ENCODE data around the gene STAG1. TPM values are rescaled to one million over a fixed set of nuclear protein-coding genes. Genes with fewer than 3 reads are reported as not detected.
A peak's percentile ranks its signal among the peaks of the same experiment; 100 is the strongest.

The STAG1 gene
- polyA plus RNA-seq, 6 donors from 2014 or later: 14.0 to 27.7 (median 25.1) TPM

DNA sequence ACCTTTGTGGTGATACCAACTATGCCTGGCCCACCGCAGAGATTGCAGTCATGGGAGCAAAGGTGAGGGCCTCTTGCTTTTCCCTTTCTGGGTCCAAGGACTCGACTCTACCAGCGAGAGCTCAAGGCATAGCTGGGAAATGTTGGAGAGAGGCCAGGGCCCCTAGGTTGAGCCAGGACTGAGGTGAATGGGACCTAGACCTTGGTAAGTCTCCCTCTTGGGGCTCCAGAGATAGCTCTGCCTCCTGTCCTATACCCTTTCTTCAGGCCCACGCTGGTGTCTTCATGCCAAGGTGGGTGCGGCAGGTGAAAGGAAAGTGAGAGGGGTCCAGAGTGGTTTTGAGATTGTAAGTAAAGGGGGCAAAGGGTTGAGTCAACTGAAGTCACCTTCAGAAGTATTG, 424.5 kb downstream of the STAG1 start:
- Mint-ChIP-seq H3K9me3 (peaks cover 5 to 20% (median 19%) of the 10 kb centered on the region in 7 donors), H3K4me3 (no peak overlapping the region), H3K27ac (peak overlapping the region in 1 of 6 donors; percentile 22), H3K27me3 (no peaks in the 10 kb centered on the region), H3K36me3 (peaks cover 40 to 41% of the 10 kb centered on the region in 2 donors), H3K4me1 (no peaks in the 10 kb centered on the region)
- no peak for DNase-seq
- ATAC-seq (ENCODE audit: low read depth in 2 of 2): no peak

DNA sequence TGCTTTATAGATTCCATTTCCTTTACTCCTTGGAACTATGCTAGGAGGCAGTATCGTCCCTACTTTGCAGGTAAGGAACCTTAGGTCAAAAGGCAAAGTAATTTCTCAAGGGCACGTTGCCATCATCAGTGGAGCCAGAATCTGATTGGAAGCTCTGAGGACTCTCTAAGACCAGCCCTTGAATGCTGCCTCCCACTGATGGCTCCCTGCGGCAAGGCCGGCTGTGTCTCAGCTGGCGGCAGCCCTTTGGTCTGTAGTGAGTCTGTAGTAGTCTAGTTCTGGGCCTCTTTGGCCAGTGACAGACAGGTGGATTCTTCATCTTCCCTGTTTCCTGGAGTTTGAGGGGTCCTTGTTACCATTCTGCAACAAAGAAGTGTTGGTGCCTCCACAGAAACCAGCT, 425.9 kb downstream of the STAG1 start:
- Mint-ChIP-seq H3K9me3 (peaks cover 7 to 33% (median 32%) of the 10 kb centered on the region in 7 donors), H3K4me3 (no peak overlapping the region), H3K4me1 (no peaks in the 10 kb centered on the region), H3K27me3 (no peaks in the 10 kb centered on the region), H3K36me3 (peaks cover 52 to 53% of the 10 kb centered on the region in 2 donors), H3K27ac (no peak overlapping the region)
- ATAC-seq (ENCODE audit: low read depth in 2 of 2) (no peak), DNase-seq (no peak)

DNA sequence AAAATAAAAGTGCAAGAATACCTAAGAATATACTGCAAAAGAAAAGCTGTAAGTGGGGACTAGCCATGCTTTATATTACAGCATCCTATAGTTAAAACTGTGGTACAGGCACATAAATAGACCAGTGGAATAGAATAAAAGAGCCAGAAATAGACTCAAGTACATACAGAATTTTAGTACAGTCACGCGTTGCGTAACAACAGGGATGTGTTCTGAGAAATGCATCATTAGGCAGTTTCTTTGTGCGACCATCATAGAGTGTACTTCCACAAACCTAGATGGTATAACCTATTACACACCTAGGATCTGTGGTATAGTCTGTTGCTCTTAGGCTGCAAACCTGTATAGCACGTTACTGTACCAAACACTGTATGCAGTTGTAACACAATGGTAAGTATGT, 440.2 kb downstream of the STAG1 start:
- ATAC-seq (ENCODE audit: low read depth in 2 of 2) (no peak), DNase-seq (no peak)
- Mint-ChIP-seq H3K4me3 (no peak overlapping the region), H3K27ac (no peak overlapping the region), H3K36me3 (peaks cover 6 to 16% of the 10 kb centered on the region in 2 donors), H3K4me1 (no peaks in the 10 kb centered on the region), H3K27me3 (no peaks in the 10 kb centered on the region), H3K9me3 (peaks cover 0 to 1% (median 0%) of the 10 kb centered on the region in 7 donors)

DNA sequence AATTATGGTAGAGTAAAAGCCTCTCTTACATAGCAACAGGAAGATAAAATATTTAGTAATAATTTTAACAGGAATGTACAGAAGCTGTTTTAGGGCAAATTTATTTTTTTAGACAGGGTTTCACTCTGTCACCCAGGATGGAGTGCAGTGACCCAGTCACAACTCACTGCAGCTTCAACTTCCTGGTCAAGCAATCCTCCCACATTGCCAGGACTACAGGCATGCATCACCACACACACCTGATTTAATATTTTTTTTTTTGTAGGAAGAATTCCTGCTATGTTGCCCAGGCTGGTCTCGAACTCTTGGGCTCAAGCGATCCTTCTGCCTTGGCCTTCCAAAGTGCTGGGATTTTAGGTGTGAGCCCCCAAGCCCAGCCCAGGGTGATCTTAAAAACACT, 440.9 kb downstream of the STAG1 start:
- no peak overlapping the region for H3K4me3 Mint-ChIP-seq
- peaks cover 0 to 6% (median 0%) of the 10 kb centered on the region in 7 donors for H3K9me3 Mint-ChIP-seq
- ATAC-seq (ENCODE audit: low read depth in 2 of 2) (no peak), DNase-seq (no peak)
- H3K36me3 Mint-ChIP-seq: peaks cover 10 to 15% of the 10 kb centered on the region in 2 donors
- no peaks in the 10 kb centered on the region for H3K27me3 Mint-ChIP-seq
- H3K4me1 Mint-ChIP-seq: no peaks in the 10 kb centered on the region
- no peak overlapping the region for H3K27ac Mint-ChIP-seq

DNA sequence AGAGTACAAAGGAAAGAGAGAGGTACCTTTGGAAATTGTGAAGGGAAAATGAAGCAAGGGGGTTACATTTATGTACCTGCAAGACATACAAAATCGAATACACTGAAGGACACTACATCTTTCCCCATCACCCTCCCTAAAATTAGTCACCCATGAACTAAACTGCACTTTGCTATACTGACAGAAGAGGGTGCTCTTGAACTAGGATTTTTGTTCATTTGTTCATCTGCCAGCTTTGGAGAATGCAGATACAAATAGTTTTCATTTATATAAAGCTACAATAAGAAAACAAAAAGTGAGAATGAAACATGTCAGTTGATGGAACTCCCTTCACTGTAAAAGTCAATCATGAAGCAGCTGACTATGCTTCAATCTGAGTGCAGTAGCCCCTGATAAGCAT, 446.3 kb downstream of the STAG1 start:
- DNase-seq (no peak), ATAC-seq (ENCODE audit: low read depth in 2 of 2) (no peak)
- Mint-ChIP-seq H3K27me3 (no peaks in the 10 kb centered on the region), H3K27ac (no peak overlapping the region), H3K4me3 (no peak overlapping the region), H3K4me1 (no peaks in the 10 kb centered on the region), H3K36me3 (peaks cover 24 to 27% of the 10 kb centered on the region in 2 donors), H3K9me3 (peaks cover 0 to 10% (median 0%) of the 10 kb centered on the region in 7 donors)

DNA sequence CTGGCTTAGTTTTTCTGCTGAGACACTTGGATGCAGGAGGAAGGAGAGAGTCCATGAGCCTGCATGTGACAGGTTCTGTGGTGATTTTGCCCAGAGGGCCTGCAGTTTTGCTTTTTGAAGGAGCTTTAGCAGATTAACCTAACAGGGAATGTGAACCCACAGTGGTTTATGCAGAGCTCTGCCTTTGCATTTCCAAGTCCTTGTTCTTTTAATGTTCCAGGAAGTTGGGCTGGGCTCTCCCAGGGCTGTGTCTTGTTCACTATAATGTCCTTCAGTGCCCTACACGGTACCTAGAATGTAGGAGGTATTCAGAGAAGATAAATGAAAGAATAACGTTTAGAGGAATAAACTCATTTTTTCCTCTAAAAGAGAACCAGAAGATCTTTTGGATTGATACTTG, 451.7 kb downstream of the STAG1 start:
- ATAC-seq (ENCODE audit: low read depth in 2 of 2): no peak
- Mint-ChIP-seq H3K36me3 (peaks cover 22 to 23% of the 10 kb centered on the region in 2 donors), H3K27me3 (no peaks in the 10 kb centered on the region), H3K27ac (no peak overlapping the region), H3K4me3 (no peak overlapping the region), H3K9me3 (no peaks in the 10 kb centered on the region), H3K4me1 (no peaks in the 10 kb centered on the region)
- no peak for DNase-seq

DNA sequence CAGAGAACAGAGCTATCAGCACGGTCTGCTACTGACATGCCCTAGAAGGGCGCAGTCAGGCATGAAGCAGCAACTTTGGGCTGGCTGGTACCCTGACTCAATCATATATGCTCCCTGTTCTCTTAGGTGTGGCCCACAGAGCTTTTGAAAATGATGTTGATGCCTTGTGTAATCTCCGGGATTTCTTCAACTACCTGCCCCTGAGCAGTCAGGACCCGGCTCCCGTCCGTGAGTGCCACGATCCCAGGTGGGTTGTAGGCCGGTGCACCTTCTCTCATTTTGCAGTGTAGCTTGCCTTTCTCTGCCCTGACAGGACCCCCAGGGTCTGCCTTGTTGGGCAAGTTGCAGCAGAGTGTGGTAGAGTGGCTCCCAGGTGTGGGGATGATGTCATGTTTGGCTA, 454.4 kb downstream of the STAG1 start:
- Mint-ChIP-seq H3K4me1 (no peaks in the 10 kb centered on the region), H3K27ac (peak overlapping the region in 1 of 6 donors; percentile 58), H3K36me3 (peaks cover 29% of the 10 kb centered on the region in 2 donors), H3K9me3 (no peaks in the 10 kb centered on the region), H3K27me3 (no peaks in the 10 kb centered on the region), H3K4me3 (no peak overlapping the region)
- ATAC-seq (ENCODE audit: low read depth in 2 of 2) (no peak), DNase-seq (no peak)

DNA sequence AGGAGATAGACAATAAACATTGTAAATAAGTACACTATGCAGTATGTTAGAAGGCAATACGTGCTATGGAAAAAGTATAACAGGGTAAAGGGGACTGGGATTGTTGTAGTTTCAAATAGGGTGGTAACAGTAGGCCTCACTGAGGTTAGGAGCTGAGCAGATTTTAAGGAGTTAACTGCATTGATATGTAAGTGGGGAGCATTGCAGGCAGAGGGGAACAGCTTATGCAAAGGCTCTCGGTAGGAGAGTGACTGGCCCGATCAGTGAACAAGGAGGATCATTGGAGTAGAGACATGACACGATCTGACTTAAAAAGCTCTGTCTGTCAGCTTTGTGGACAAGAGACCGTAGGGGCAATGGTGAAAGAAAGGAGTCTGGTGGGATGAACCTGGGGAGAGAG, 455.2 kb downstream of the STAG1 start:
- Mint-ChIP-seq H3K9me3 (no peaks in the 10 kb centered on the region), H3K36me3 (peaks cover 28 to 29% of the 10 kb centered on the region in 2 donors), H3K27ac (no peak overlapping the region), H3K4me1 (no peaks in the 10 kb centered on the region), H3K4me3 (no peak overlapping the region), H3K27me3 (no peaks in the 10 kb centered on the region)
- DNase-seq (no peak), ATAC-seq (ENCODE audit: low read depth in 2 of 2) (no peak)

DNA sequence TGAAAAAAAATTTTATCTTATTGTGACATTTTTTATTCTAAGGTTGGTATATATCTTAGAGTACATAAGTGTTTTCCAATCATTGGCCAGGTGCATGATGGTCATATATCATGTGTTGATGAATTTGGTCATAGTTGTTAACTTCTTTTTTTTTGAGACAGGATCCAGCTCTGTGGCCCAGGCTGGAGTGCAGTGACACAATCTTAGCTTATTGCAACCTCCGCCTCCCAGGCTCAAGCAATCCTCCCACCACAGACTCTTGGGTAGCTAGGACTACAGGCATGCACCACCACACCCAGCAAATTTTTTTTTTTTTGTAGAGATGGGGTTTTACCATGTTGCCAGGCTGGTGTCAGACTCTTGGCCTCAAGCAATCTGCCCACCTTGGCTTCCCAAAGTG, 458.0 kb downstream of the STAG1 start:
- Mint-ChIP-seq H3K27ac (no peak overlapping the region), H3K4me1 (peaks cover 3 to 11% (median 4%) of the 10 kb centered on the region in 3 donors), H3K27me3 (no peaks in the 10 kb centered on the region), H3K4me3 (no peak overlapping the region), H3K9me3 (no peaks in the 10 kb centered on the region), H3K36me3 (peaks cover 33 to 34% of the 10 kb centered on the region in 2 donors)
- DNase-seq (no peak), ATAC-seq (ENCODE audit: low read depth in 2 of 2) (no peak)

DNA sequence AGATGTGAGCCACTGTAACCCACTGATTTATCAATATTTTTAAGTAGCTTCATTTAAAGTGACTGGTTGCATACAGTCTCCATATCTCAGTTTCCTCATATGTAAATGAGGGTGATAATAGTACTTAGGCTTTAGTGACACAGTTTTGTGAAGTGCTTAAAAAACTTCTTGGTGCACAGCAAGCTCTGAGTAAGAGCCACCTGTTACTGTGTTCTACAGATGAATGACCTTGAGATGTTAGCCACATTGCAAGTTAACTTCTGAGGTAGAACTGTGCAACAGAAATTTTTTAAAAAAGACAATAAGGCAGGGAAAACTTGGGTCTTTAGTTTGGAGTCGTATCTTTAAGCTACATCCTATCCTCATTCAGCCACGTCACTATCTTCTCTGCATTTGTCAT, 458.9 kb downstream of the STAG1 start:
- H3K27ac Mint-ChIP-seq: no peak overlapping the region
- H3K36me3 Mint-ChIP-seq: peaks cover 33 to 34% of the 10 kb centered on the region in 2 donors

DNA sequence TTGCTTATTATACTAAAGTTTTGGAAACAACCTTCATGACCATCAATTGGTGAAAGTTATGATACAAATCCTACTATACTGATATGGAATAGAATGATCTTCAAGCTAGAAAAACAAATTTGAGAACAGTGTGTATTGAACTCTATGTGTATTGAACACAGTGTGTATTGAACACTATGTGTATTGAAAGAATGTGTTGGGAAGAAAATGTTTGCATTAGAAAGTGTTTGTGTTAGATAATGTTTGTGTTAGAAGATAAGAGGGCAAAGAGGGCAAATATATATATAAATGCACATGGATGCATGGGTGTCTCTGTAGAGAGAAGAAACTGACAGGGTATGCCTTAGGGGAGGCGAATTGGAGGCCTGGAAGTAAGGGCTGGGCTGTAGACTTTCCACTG, 459.7 kb downstream of the STAG1 start:
- DNase-seq (no peak), ATAC-seq (ENCODE audit: low read depth in 2 of 2) (no peak)
- peak overlapping the region in 2 of 6 donors; percentile 1 for H3K27ac Mint-ChIP-seq
- H3K36me3 Mint-ChIP-seq: peaks cover 33 to 36% of the 10 kb centered on the region in 2 donors
- H3K4me3 Mint-ChIP-seq: no peak overlapping the region
- H3K9me3 Mint-ChIP-seq: no peaks in the 10 kb centered on the region
- no peaks in the 10 kb centered on the region for H3K27me3 Mint-ChIP-seq
- peaks cover 3 to 11% (median 7%) of the 10 kb centered on the region in 3 donors for H3K4me1 Mint-ChIP-seq

More for the DNA sequence above, 458.9 kb downstream of the STAG1 start:
- ATAC-seq (ENCODE audit: low read depth in 2 of 2) (no peak), DNase-seq (no peak)
- Mint-ChIP-seq H3K27me3 (no peaks in the 10 kb centered on the region), H3K9me3 (no peaks in the 10 kb centered on the region), H3K4me3 (no peak overlapping the region), H3K4me1 (peaks cover 3 to 11% (median 4%) of the 10 kb centered on the region in 3 donors)

DNA sequence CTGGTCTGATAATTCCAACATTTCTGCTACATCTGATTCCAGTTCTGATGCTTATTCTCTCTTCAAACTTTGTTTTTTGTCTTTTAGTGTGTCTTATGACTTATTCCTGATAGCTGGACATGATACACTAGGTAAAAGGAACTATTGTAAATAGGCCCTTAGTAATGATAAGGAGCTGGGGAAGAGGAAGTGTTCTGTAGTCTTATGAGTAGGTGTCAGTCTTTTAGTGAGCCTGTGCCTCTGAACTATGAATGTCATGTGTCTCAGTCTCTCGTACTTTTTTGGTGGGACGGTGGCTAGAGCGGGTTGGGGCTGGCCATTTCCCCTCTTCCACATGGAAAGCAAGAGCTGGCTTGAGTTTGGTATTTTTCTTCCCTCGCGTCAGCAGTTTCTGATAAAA, 460.9 kb downstream of the STAG1 start:
- Mint-ChIP-seq H3K36me3 (peaks cover 28 to 40% of the 10 kb centered on the region in 2 donors), H3K9me3 (peaks cover 0 to 1% (median 0%) of the 10 kb centered on the region in 7 donors), H3K4me3 (no peak overlapping the region), H3K27ac (peak overlapping the region in 2 of 6 donors; percentile 37 to 85), H3K4me1 (peaks cover 3 to 11% (median 7%) of the 10 kb centered on the region in 3 donors), H3K27me3 (no peaks in the 10 kb centered on the region)
- DNase-seq (no peak), ATAC-seq (ENCODE audit: low read depth in 2 of 2) (no peak)
